Measurements from ENCODE around the gene CEBPG. TPM values are rescaled to one million over a fixed set of nuclear protein-coding genes. Genes with fewer than 3 reads are reported as not detected.

Gene CEBPG
- total and polyA plus RNA-seq, 9 of the 15 experiments (the other 6 are each of a cell fraction or from before 2014, with no cell fraction given), result 9.5 to 34.9 (median 30.9) TPM

DNA sequence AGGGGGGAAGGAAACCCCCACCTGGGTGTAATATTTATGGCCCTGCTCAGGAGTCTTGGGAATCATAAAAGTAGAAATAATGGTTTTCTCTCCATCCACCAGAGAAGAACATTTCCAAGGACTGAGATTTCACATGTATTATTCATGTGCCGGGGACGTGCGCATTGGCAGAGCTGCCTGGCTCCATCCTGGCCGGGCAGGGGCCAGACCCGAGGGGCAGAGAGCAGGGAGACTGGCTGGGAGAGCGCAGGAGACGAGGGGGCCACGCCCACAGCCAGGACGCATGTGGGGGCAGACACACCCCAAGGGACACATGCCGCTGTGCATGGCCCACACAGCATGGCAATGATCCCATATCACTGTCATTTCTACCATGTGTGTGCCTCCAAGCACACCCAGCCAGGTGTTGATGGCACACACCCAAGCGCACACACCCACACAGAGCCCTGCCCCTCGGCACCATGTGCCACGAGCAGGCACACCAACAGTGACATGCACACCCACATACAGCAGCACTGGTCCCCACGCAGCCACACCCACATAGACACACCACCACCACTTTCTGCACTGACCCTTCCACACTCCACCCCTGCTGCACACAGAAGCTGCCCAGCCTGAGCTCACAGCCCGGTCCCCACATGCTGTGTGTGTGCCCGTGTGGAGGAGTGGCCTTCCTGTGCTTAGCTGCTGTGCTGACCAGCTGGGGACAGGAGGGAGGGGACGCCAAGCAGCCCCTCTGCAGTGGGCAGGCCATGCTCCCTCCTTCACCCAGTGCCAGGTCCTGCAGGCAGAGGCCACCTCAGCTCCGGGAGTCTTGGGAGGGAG, 39.3 kb downstream of the CEBPG start:
- intact Hi-C loops (cut with micrococcal nuclease), result no loop called here
- BruUV-seq (replicated peaks), result no TSS peak
- POLR2A ChIA-PET, result interaction anchor here (0.7 kb wide), 1 partner anchor 324 kb away, joined by 3 read pairs; no protein-coding TSS in a partner anchor
- TF ChIP-seq, protein P1, sequence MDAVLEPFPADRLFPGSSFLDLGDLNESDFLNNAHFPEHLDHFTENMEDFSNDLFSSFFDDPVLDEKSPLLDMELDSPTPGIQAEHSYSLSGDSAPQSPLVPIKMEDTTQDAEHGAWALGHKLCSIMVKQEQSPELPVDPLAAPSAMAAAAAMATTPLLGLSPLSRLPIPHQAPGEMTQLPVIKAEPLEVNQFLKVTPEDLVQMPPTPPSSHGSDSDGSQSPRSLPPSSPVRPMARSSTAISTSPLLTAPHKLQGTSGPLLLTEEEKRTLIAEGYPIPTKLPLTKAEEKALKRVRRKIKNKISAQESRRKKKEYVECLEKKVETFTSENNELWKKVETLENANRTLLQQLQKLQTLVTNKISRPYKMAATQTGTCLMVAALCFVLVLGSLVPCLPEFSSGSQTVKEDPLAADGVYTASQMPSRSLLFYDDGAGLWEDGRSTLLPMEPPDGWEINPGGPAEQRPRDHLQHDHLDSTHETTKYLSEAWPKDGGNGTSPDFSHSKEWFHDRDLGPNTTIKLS (IDR thresholded peaks at IDR 0.05; ENCODE audit: borderline replicate concordance, low read depth), result no peak
- TF ChIP-seq, protein P2, sequence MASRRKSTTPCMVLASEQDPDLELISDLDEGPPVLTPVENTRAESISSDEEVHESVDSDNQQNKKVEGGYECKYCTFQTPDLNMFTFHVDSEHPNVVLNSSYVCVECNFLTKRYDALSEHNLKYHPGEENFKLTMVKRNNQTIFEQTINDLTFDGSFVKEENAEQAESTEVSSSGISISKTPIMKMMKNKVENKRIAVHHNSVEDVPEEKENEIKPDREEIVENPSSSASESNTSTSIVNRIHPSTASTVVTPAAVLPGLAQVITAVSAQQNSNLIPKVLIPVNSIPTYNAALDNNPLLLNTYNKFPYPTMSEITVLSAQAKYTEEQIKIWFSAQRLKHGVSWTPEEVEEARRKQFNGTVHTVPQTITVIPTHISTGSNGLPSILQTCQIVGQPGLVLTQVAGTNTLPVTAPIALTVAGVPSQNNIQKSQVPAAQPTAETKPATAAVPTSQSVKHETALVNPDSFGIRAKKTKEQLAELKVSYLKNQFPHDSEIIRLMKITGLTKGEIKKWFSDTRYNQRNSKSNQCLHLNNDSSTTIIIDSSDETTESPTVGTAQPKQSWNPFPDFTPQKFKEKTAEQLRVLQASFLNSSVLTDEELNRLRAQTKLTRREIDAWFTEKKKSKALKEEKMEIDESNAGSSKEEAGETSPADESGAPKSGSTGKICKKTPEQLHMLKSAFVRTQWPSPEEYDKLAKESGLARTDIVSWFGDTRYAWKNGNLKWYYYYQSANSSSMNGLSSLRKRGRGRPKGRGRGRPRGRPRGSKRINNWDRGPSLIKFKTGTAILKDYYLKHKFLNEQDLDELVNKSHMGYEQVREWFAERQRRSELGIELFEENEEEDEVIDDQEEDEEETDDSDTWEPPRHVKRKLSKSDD (conservative IDR thresholded peaks at IDR 0.05; ENCODE audit: low read length), result no peak
- TF ChIP-seq, protein P3, sequence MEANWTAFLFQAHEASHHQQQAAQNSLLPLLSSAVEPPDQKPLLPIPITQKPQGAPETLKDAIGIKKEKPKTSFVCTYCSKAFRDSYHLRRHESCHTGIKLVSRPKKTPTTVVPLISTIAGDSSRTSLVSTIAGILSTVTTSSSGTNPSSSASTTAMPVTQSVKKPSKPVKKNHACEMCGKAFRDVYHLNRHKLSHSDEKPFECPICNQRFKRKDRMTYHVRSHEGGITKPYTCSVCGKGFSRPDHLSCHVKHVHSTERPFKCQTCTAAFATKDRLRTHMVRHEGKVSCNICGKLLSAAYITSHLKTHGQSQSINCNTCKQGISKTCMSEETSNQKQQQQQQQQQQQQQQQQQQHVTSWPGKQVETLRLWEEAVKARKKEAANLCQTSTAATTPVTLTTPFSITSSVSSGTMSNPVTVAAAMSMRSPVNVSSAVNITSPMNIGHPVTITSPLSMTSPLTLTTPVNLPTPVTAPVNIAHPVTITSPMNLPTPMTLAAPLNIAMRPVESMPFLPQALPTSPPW (CRISPR knock-in tag; IDR thresholded peaks at IDR 0.05), result no peak
- TF ChIP-seq PURB (CRISPR knock-in tag; IDR thresholded peaks at IDR 0.05; ENCODE audit: low read depth), result no peak
- TF ChIP-seq, protein P4, sequence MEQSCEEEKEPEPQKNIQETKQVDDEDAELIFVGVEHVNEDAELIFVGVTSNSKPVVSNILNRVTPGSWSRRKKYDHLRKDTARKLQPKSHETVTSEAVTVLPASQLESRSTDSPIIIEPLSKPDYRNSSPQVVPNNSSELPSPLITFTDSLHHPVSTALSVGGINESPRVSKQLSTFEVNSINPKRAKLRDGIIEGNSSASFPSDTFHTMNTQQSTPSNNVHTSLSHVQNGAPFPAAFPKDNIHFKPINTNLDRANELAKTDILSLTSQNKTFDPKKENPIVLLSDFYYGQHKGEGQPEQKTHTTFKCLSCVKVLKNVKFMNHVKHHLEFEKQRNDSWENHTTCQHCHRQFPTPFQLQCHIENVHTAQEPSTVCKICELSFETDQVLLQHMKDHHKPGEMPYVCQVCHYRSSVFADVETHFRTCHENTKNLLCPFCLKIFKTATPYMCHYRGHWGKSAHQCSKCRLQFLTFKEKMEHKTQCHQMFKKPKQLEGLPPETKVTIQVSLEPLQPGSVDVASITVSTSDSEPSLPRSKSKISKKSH (CRISPR knock-in tag; IDR thresholded peaks at IDR 0.05), result no peak
- no peak for TF ChIP-seq MEIS2 (IDR thresholded peaks at IDR 0.05; ENCODE audit: partially characterized antibody)
- TF ChIP-seq ZNF696 (CRISPR knock-in tag; conservative IDR thresholded peaks at IDR 0.05), result no peak
- TF ChIP-seq, protein P5, sequence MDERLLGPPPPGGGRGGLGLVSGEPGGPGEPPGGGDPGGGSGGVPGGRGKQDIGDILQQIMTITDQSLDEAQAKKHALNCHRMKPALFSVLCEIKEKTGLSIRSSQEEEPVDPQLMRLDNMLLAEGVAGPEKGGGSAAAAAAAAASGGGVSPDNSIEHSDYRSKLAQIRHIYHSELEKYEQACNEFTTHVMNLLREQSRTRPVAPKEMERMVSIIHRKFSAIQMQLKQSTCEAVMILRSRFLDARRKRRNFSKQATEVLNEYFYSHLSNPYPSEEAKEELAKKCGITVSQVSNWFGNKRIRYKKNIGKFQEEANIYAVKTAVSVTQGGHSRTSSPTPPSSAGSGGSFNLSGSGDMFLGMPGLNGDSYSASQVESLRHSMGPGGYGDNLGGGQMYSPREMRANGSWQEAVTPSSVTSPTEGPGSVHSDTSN (CRISPR knock-in tag; IDR thresholded peaks at IDR 0.05; ENCODE audit: low read depth), result no peak
- TF ChIP-seq, protein P5 (tag; conservative IDR thresholded peaks at IDR 0.05; ENCODE audit: low read depth), result no peak
- no peak for TF ChIP-seq DIDO1 (tag; IDR thresholded peaks at IDR 0.05; ENCODE audit: low read depth)

More for the DNA sequence above, 39.3 kb downstream of the CEBPG start:
- WGBS (ENCODE audit: insufficient coverage, low coverage, missing lambda C conversion rate), result 2% methylated on average over 14 of the region's 18 CpGs
- no peaks in the 10 kb centered on the region for H3K79me2 ChIP-seq (ENCODE audit: control insufficient read depth, insufficient read depth, low read length)
- no peak overlapping the region for H3K9ac ChIP-seq (ENCODE audit: insufficient read depth in 1 of 2, low read depth in 2 of 2, low read length in 2 of 2)
- ATAC-seq (no peak), FAIRE-seq (no peak), DNase-seq (ENCODE audit: extremely low read depth in 1 of 4, low spot score in 3 of 4) (no peak)
- H3K27me3 ChIP-seq (ENCODE audit: control insufficient read depth in 2 of 2, insufficient read depth in 2 of 2, low read length in 2 of 2), result peaks cover 0 to 25% of the 10 kb centered on the region in 2 experiments; a peak in 2 of 5 replicates
- H4K20me1 ChIP-seq (replicated peaks; ENCODE audit: control insufficient read depth, insufficient read depth, low read length), result peaks cover 17% of the 10 kb centered on the region
- no peak overlapping the region for H2AFZ ChIP-seq (ENCODE audit: low read depth, low read length)
- in situ Hi-C loops (cut with MboI), result no loop called here
- no peaks in the 10 kb centered on the region for H3K36me3 ChIP-seq (ENCODE audit: control insufficient read depth, insufficient read depth, low read length)
- no peak overlapping the region for H3K27ac ChIP-seq (ENCODE audit: extremely low read depth, low read depth, low read length)
- no peak overlapping the region for H3K4me2 ChIP-seq (ENCODE audit: insufficient read depth, low read length)
- CTCF ChIA-PET (ENCODE audit: low intra/inter-chr PET ratio), result no interaction called here
- H3K4me3 ChIP-seq, result no peak overlapping the region
- no peaks in the 10 kb centered on the region for H3K9me1 ChIP-seq (ENCODE audit: control insufficient read depth, insufficient read depth, low read length)
- H3K9me3 ChIP-seq (replicated peaks; ENCODE audit: control insufficient read depth, insufficient read depth, low read depth, low read length), result no peaks in the 10 kb centered on the region
- peaks cover 0 to 14% of the 10 kb centered on the region in 2 experiments; a peak in 2 of 5 replicates for H3K4me1 ChIP-seq (replicated peaks in 1 of 2; ENCODE audit: control insufficient read depth in 2 of 2, insufficient read depth in 2 of 2, low read length in 2 of 2)

All from K562 (cell line).